Smooth muscle cell (in vitro differentiated cells): Measurements from ENCODE around the gene GLI2. TPM values are rescaled to one million over a fixed set of nuclear protein-coding genes. Genes with fewer than 3 reads are reported as not detected.

ENCODE experiments used
- DNase-seq: peaks from one replicate; lab custom pipeline; 2025; ENCODE audit not compliant: unreplicated experiment; lab: John Stamatoyannopoulos, UW
- H2AFZ ChIP-seq: fragments of 200-600 bp; sonication (generic); 2 replicates; pipeline ENCODE4 v1.6.0; 2016; ENCODE audit warnings: antibody characterized with exemption, low read depth, mild to moderate bottlenecking
- H3F3A ChIP-seq: fragments of 200-600 bp; sonication (generic); 2 replicates; pipeline ENCODE4 v1.6.0; 2017; ENCODE audit warnings: antibody characterized with exemption, low read depth
- H3K27ac ChIP-seq: fragments of 200-600 bp; sonication (generic); 2 replicates; pipeline ENCODE4 v1.5.1; 2016; ENCODE audit warnings: low read depth, mild to moderate bottlenecking
- H3K27me3 ChIP-seq: fragments of 200-600 bp; sonication (generic); 2 replicates; pipeline ENCODE4 v1.6.1; 2016; ENCODE audit warnings: low read depth, mild to moderate bottlenecking
- H3K36me3 ChIP-seq: fragments of 200-600 bp; sonication (generic); 2 replicates; pipeline ENCODE4 v1.5.1; 2016; ENCODE audit warnings: low read depth
- H3K4me1 ChIP-seq: fragments of 200-600 bp; sonication (generic); 2 replicates; pipeline ENCODE4 v1.5.1; 2016; ENCODE audit warnings: low read depth
- H3K4me2 ChIP-seq: fragments of 200-600 bp; sonication (generic); 2 replicates; pipeline ENCODE4 v1.6.0; 2016; ENCODE audit warnings: mild to moderate bottlenecking
- H3K4me3 ChIP-seq: fragments of 200-600 bp; sonication (generic); 2 replicates; pipeline ENCODE4 v1.5.1; 2016; ENCODE audit warnings: mild to moderate bottlenecking
- H3K79me2 ChIP-seq: fragments of 200-600 bp; sonication (generic); 2 replicates; pipeline ENCODE4 v1.6.0; 2016; ENCODE audit warnings: low read depth, mild to moderate bottlenecking
- H3K9ac ChIP-seq: fragments of 200-600 bp; sonication (generic); 2 replicates; pipeline ENCODE4 v1.6.0; 2016; ENCODE audit warnings: low read depth
- H3K9me3 ChIP-seq: fragments of 200-600 bp; sonication (generic); replicated peaks from 2 replicates; pipeline ENCODE4 v1.5.1; 2016; ENCODE audit warnings: low read depth
- H4K20me1 ChIP-seq: fragments of 200-600 bp; sonication (generic); 2 replicates; pipeline ENCODE4 v1.6.0; 2016; ENCODE audit warnings: low read depth
- WGBS: methylation state at CpG from one replicate; pipeline ENCODE4 v1.1.7; 2016; ENCODE audit warnings: low lambda C conversion rate; 5-methylcytosine and 5-hydroxymethylcytosine counted together
- polyA plus RNA-seq: library from polyadenylated mRNA; unstranded; fragments of >200 nt; fragmentation: Nextera tagmentation; extraction: Ambion mirVana; gene quantifications from 2 replicates; pipeline ENCODE4 v1.2.1, GENCODE V29; 2016
- total RNA-seq: library from RNA; depleted of rRNA; stranded (reverse); fragments of >200 nt; gene quantifications from 2 replicates; pipeline ENCODE4 v1.2.3, GENCODE V29; 2014
- TF ChIP-seq, protein P1 (sequence below): fragments of 200-600 bp; sonication (generic); IDR thresholded peaks from 2 replicates; pipeline ENCODE4 v1.5.1; 2017; ENCODE audit warnings: borderline replicate concordance, mild to moderate bottlenecking, antibody characterized with exemption; ENCODE audit not compliant: insufficient read depth, poor library complexity, severe bottlenecking

Gene GLI2
- total and polyA plus RNA-seq, 2 experiments from 2014 or later: 9.4 to 10.6 TPM

DNA sequence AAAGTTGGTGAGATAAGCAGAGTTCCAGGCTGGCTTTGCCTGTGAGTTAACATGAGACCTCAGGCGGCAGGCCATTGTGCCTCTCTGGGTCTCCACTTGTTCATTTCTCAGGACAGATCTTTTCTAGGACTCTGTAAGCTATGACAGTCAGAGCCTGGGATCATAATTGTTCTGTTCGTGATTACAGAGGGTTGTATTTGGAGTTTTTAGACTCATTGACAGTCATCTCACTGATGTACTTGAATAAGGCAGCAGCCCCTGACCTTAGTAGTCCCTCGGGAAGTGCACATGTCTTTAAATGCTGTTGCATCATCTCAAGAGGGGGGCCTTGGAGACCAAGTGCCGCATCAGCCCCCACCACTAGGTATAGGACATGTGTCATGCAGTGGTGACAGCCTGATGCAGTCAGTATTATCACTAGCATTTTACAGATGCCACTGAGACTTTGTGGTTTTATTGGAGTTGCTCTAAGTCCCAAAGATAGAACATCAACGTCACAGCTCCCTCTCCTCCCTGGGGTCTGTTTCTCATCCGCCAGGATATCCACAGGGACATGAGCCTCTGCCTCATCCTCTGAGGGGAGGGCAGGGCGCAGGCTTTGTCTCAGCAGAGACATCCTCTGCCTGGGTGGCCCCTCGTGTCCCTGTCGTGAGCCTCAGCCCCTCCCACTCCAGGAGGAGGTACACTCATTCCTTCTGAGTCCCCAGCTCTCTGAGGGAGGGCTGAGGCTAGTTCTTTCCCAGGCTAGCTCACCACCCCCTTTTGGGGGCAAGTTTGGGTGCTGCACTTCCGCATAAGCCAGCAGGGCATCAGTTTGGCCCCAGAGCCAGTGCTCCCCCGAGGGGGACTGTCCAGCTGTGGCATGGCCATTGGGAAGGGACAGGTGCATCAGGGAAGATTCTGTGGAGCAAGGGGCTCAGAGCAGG is 14.1 kb downstream of the GLI2 start:
- peaks cover 20% of the 10 kb centered on the region for H3K4me1 ChIP-seq
- no peaks in the 10 kb centered on the region for H3K27me3 ChIP-seq
- peaks cover 36% of the 10 kb centered on the region for H4K20me1 ChIP-seq
- no peaks in the 10 kb centered on the region for H3K36me3 ChIP-seq
- no peaks in the 10 kb centered on the region for H3K9me3 ChIP-seq
- TF ChIP-seq, protein P1, sequence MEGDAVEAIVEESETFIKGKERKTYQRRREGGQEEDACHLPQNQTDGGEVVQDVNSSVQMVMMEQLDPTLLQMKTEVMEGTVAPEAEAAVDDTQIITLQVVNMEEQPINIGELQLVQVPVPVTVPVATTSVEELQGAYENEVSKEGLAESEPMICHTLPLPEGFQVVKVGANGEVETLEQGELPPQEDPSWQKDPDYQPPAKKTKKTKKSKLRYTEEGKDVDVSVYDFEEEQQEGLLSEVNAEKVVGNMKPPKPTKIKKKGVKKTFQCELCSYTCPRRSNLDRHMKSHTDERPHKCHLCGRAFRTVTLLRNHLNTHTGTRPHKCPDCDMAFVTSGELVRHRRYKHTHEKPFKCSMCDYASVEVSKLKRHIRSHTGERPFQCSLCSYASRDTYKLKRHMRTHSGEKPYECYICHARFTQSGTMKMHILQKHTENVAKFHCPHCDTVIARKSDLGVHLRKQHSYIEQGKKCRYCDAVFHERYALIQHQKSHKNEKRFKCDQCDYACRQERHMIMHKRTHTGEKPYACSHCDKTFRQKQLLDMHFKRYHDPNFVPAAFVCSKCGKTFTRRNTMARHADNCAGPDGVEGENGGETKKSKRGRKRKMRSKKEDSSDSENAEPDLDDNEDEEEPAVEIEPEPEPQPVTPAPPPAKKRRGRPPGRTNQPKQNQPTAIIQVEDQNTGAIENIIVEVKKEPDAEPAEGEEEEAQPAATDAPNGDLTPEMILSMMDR: no peak
- H3K79me2 ChIP-seq: peaks cover 89% of the 10 kb centered on the region
- WGBS: 21% methylated on average over 11 of the region's 11 CpGs
- peak overlapping the region; percentile 49 for H3K9ac ChIP-seq
- no peak for DNase-seq
- H3K27ac ChIP-seq: peak overlapping the region; percentile 84
- H3K4me2 ChIP-seq: peak overlapping the region; percentile 34
- H3K4me3 ChIP-seq: no peak overlapping the region
- H3F3A ChIP-seq: no peaks in the 10 kb centered on the region
- H2AFZ ChIP-seq: no peak overlapping the region

DNA sequence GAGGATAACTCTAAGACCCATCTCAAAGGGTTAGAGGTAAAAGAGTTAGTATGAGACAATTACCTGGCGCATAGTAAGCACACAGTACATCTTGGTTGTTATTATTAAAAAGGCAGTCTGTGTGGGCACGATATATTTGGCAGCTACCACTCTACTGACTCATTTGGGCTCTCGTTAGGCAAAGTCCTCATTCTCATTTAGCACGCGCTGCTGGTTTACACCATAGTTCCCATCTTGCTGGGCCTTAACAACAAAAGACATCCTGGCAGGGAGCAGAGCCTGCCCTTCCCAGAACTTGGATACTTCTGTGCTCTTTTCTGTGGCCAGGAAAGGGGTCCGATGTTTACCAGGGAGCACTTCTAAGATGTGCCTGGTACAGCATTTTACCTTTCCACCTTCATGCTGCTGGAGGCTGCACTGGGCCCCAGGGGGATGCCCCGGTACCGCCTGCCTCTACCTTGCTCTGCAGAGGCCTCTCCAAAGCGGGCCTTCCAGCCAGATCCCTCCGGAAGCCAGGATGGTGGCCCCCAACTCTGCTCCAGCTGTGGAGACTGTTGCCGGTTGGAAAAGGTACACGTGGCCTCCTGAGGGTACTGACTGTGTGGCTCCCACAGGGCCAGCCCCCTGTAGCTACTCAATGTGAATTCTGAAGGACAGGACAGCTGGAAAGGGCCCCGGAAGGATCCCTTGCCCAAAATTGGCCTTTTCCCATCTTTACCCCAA is 15.0 kb downstream of the GLI2 start:
- 75% methylated on average over 13 of the region's 13 CpGs for WGBS
- no peak overlapping the region for H3K9ac ChIP-seq
- H4K20me1 ChIP-seq: peaks cover 27% of the 10 kb centered on the region
- peaks cover 20% of the 10 kb centered on the region for H3K4me1 ChIP-seq
- peaks cover 6% of the 10 kb centered on the region for H3F3A ChIP-seq
- DNase-seq: no peak
- no peaks in the 10 kb centered on the region for H3K36me3 ChIP-seq
- TF ChIP-seq, protein P1: no peak
- no peak overlapping the region for H2AFZ ChIP-seq
- no peaks in the 10 kb centered on the region for H3K9me3 ChIP-seq
- no peaks in the 10 kb centered on the region for H3K27me3 ChIP-seq
- peak overlapping the region; percentile 84 for H3K27ac ChIP-seq
- no peak overlapping the region for H3K4me3 ChIP-seq
- H3K4me2 ChIP-seq: peak overlapping the region; percentile 34
- peaks cover 89% of the 10 kb centered on the region for H3K79me2 ChIP-seq

DNA sequence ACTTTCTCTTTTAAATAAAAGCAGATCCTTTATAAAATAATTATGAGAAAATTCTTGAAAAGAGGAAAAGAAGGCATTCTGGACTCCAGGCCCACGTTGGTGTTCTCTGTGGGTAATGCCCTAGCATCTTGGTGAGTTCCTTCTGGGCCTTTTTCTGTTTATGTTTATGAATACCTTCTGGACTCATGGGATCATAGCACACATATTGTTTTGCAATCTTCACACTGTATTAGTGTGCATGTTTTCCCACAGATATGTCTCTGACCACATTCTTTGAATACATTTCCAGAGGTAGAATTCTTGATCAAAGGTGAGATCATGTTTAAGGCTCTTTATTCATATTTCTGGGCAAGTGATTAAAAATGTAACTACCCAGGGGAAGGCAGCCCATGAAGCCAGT is 15.9 kb downstream of the GLI2 start:
- H3F3A ChIP-seq: peaks cover 9% of the 10 kb centered on the region
- no peaks in the 10 kb centered on the region for H3K27me3 ChIP-seq
- H3K4me1 ChIP-seq: peaks cover 20% of the 10 kb centered on the region
- TF ChIP-seq, protein P1: no peak
- no peaks in the 10 kb centered on the region for H3K9me3 ChIP-seq
- no peak overlapping the region for H3K27ac ChIP-seq
- H3K4me3 ChIP-seq: no peak overlapping the region
- no peak overlapping the region for H2AFZ ChIP-seq
- DNase-seq: no peak
- H3K36me3 ChIP-seq: no peaks in the 10 kb centered on the region
- H3K79me2 ChIP-seq: peaks cover 89% of the 10 kb centered on the region
- no peak overlapping the region for H3K9ac ChIP-seq
- WGBS: 54% methylated on average over 1 of the region's 1 CpG
- no peak overlapping the region for H3K4me2 ChIP-seq
- peaks cover 20% of the 10 kb centered on the region for H4K20me1 ChIP-seq
